Endometrial microvascular endothelial cells (primary cell): ENCODE results near the gene PTPRT. TPM values are rescaled to one million over a fixed set of nuclear protein-coding genes. Genes with fewer than 3 reads are reported as not detected.
"Not testable (repeated sequence)": the region's sequence is repeated elsewhere in the genome, so short reads cannot be mapped to it uniquely, and the experiment has no call there.

ENCODE experiments used
- in situ Hi-C: cut with HindIII; loops from 2 replicates; pipeline ENCODE4 v1.10.0; 2017; ENCODE audit warnings: low sequenced_read_pairs, low pct_unique_long_range_greater_than_20kb; ENCODE audit errors: inconsistent ontology term
- total RNA-seq: library from RNA; depleted of rRNA; stranded (reverse); fragments of >200 nt; gene quantifications from one replicate; pipeline ENCODE4 v1.2.3, GENCODE V29; 2015; ENCODE audit errors: inconsistent ontology term

PTPRT gene
- total RNA-seq, 1 donor from 2014 or later = not detected

- in situ Hi-C loops = no loop called here
These were observed 234.0 kb downstream of the PTPRT start for GRCh38 chr20:42955713-42956112.

DNA sequence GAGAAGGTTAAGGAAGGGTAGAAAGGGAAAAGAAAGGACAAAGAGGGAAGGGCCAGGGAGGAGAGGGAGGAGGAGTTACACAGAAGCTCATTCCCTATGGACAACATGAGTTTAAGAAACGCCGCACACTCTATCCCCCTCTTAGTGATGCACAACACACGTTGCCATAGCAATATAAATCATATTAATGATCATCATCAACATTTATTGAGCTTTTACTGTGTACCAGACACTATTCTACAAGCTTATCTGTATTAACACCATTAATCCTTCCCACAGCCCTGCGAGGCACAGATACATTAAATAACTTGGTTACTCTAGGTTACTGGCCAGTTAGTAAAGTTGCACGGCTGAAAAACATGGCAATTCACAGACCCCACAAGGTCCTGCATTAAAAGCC lies 234.8 kb downstream of the PTPRT start:
- in situ Hi-C loops = no loop called here

GRCh38 chr20:42949950-42950349 lies 239.8 kb downstream of the PTPRT start:
- in situ Hi-C loops = no loop called here

- in situ Hi-C loops = no loop called here
These were observed 244.3 kb downstream of the PTPRT start for GRCh38 chr20:42945234-42945994.

DNA sequence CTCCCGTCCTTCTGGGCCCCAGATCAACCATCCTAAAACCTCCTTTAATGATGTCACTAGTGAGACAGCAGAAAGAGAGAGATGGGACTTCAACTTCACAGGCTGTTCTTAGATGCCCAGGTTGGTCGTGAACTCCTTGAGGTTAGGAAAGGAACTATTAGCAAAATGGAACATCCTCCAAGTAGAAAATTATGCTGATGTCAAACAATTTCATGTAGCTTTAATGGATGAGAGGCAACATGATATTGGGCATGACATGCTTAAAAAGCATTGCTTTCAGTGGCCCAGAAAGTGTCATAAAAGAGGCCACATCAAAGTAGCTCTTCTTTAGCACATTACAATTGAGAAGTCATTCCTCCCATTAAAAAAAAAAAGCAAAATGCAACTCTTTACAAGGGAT lies 248.1 kb downstream of the PTPRT start:
- in situ Hi-C loops = no loop called here

DNA sequence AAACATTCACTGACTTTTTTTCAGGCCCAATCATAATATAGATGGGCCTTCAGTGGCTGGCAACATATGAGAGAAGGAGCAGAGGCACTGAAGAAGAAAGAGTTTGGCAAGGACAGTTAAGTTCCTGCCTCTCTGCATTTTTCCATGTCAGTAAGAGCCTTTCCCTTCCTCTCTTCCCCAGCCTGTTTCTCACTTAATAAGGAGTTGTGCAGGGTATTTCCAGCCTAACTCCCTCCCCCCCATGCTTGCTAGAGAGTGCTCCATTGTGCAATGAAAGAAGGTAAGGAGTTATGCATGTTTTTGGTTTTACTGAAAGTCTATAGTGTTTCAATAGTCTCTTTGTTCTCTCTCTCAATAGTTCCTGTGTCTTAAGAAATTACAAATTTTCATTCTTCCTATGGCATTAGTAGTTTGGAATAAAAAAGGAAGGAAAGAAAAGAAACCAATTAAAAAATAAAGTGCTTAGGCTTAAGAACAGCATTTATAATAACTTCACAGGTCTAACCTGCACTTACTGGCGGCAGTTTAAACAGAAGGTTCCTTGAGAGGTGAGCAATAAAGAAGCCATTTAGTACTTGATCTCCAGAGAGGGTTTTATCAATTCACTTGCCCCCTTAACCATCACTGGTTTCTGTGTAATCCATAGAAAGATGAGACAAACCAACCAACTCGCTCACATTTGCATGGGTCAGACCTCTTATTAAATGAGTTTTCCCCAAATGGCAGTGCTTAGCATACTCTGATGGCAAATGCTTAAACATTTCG lies 251.1 kb downstream of the PTPRT start:
- in situ Hi-C loops = no loop called here

GRCh38 chr20:42936482-42936881 lies 253.2 kb downstream of the PTPRT start:
- in situ Hi-C loops = no loop called here

GRCh38 chr20:42924215-42924614 lies 265.5 kb downstream of the PTPRT start:
- in situ Hi-C loops = no loop called here

GRCh38 chr20:42923348-42923918 lies 266.3 kb downstream of the PTPRT start:
- in situ Hi-C loops = no loop called here

GRCh38 chr20:42920776-42921175 lies 268.9 kb downstream of the PTPRT start:
- in situ Hi-C loops = no loop called here

GRCh38 chr20:42919316-42919715 lies 270.4 kb downstream of the PTPRT start:
- in situ Hi-C loops = no loop called here

- in situ Hi-C loops = no loop called here
These were observed 274.6 kb downstream of the PTPRT start for GRCh38 chr20:42915081-42915480.

GRCh38 chr20:42914302-42914701 lies 275.4 kb downstream of the PTPRT start:
- in situ Hi-C loops = no loop called here

DNA sequence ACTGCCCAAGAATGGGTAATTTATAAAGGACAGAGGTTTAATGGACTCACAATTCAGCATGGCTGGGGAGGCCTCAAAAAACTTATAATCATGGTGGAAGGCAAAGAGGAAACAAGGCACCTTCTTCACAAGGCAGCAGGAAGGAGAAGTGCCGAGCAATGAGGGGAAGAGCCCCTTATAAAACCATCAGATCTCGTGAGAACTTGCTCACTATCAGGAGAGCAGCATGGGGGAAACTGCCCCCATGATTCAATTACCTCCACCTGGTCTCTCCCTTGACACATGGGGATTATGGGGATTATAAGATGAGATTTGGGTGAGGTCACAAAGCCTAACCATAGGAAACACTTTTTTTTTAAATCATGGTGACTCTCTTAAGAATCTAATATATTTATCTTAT lies 278.9 kb downstream of the PTPRT start:
- in situ Hi-C loops = not testable (repeated sequence)

DNA sequence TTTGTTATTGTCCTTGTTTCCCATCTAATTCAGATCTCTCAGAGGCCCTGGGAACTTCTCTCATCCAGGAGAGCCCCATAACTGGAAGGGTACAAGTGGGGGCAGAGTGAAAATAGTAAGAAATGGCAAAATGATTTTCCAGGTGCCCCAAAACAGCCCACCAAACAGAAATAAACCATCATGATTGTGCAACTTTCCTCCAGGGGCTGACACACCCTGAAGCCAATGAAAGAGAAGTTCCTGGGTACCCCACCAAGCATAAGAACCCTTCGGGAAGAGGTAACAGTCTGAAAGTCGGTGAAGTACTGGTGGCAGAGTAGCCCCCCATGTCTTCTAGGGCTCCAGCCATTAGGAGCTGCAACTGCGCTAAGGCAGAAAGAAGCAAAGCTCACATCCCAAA lies 282.0 kb downstream of the PTPRT start:
- in situ Hi-C loops = no loop called here

DNA sequence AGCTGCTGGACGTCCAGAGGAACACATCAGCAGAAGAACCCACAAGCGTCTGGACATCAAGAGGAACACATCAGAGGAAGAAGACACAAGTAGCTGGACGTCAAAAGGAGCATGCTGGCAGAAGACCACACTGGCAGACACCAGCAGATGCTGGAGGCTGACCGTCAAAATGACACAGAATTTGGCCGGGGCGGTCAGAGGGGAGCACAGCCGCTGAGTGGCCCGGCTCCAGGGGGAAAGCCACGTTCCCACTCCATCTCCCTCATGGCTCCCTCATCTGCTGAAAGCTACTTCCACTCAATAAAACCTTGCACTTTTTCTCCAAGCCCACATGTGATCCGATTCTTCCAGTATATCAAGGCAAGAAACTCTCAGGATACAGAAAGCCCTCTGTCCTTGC lies 283.6 kb downstream of the PTPRT start:
- in situ Hi-C loops = no loop called here

GRCh38 chr20:42902509-42902908 lies 287.2 kb downstream of the PTPRT start:
- in situ Hi-C loops = no loop called here

GRCh38 chr20:42901689-42902440 lies 287.8 kb downstream of the PTPRT start:
- in situ Hi-C loops = no loop called here

DNA sequence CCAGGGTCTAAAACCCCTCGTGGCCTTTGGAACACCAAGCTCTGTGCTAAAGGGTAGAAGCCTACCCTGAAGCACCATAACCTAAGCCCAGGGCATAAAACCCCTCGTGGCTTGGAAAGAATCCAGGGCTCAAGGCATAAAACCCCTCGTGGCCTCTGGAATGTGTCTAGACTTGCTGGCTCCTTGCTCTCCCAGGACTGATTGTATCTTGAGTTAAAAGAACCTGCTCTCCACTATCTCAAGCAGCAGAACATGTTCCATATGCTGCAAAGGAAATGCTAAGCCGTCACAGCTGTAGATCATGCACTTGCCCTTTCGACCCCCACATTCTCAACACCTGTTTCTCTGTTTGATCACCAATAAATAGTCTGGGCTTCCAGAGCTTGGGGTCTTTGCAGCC lies 288.9 kb downstream of the PTPRT start:
- in situ Hi-C loops = not testable (repeated sequence)
